ENCODE data around the gene ERAP2. TPM values are rescaled to one million over a fixed set of nuclear protein-coding genes. Genes with fewer than 3 reads are reported as not detected.

Gene ERAP2
- total RNA-seq, 6 experiments from 2014 or later: 1.5 to 13.3 (median 8.4) TPM

- Histone ChIP-seq H3K27me3 (no peaks in the 10 kb centered on the region), H3K27ac (peak overlapping the region; percentile 89 to 97 (median 92)), H3K4me1 (peaks cover 0 to 20% (median 7%) of the 10 kb centered on the region in 4 donors), H3K9me3 (peaks cover 0 to 2% (median 0%) of the 10 kb centered on the region in 4 donors), H3K36me3 (no peaks in the 10 kb centered on the region), H3K4me3 (peak overlapping the region; percentile 81 to 87 (median 86))
- WGBS (ENCODE audit: insufficient coverage, low coverage, low lambda C conversion rate, missing lambda C conversion rate): 2% methylated on average over 9 of the region's 27 CpGs
- peak; percentile 56 to 68 (median 56) for DNase-seq
- intact Hi-C loops (cut with DNase I): no loop called here
- peak in 2 of 4 donors; percentile 0 for ATAC-seq
- TF ChIP-seq CTCF (IDR thresholded peaks at IDR 0.05) (no peak), POLR2A (IDR thresholded peaks at IDR 0.05) (no peak)
Measured at GRCh38 chr5:96936431-96937320, 60.4 kb downstream of the ERAP2 start.

- TF ChIP-seq CTCF (IDR thresholded peaks at IDR 0.05) (no peak), POLR2A (IDR thresholded peaks at IDR 0.05) (no peak)
- 71% methylated on average over 3 of the region's 3 CpGs for WGBS (ENCODE audit: insufficient coverage, low coverage, low lambda C conversion rate, missing lambda C conversion rate)
- intact Hi-C loops (cut with DNase I): no loop called here
- no peak for ATAC-seq
- no peak overlapping the region for H3K4me3 ChIP-seq
- no peaks in the 10 kb centered on the region for H3K36me3 ChIP-seq
- DNase-seq: no peak
- H3K27me3 ChIP-seq: no peaks in the 10 kb centered on the region
- no peak overlapping the region for H3K27ac ChIP-seq
- no peaks in the 10 kb centered on the region for H3K9me3 ChIP-seq
- H3K4me1 ChIP-seq: peaks cover 0 to 9% (median 0%) of the 10 kb centered on the region in 4 donors
Measured at GRCh38 chr5:96940586-96940985, 64.3 kb downstream of the ERAP2 start.

DNA sequence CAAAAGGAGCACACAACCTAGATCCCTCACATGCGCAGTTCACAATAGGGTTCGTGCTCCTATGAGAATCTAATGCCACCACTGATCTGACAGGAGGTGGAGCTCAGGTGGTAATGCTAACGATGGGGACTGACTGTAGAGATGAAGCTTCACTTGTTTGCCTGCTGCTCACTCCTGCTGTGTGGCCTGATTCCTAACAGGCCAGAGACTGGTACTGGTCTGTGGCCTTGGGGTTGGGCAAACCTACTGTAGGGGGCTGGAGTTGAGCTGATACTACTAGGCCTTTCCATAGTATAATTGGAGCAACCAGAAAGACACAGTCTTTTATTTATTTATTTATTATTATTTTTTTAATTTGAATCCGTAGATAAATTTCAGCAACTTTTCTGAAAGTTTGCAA is 64.8 kb downstream of the ERAP2 start:
- DNase-seq: no peak

DNA sequence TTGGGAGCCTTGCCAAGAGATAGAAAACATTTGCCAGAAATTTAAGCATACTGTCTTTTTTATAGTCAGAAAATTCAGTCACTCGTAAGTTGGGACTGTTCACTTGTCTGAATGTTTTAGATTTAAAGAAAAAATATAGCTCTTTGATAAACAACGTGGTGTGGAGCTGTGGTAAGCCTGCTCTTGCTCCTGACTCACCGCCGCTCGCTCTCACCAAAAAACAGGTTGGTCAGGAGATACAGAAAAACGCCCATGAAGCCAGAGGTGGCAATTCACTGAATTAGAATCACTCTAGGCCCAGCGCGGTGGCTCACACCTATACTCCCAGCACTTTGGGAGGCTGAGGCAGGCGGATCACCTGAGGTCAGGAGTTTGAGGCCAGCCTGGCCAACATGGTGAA is 65.8 kb downstream of the ERAP2 start:
- DNase-seq (no peak), ATAC-seq (no peak)
- Histone ChIP-seq H3K9me3 (no peaks in the 10 kb centered on the region), H3K36me3 (no peaks in the 10 kb centered on the region), H3K27me3 (no peaks in the 10 kb centered on the region), H3K27ac (no peak overlapping the region), H3K4me3 (no peak overlapping the region), H3K4me1 (peaks cover 0 to 9% (median 0%) of the 10 kb centered on the region in 4 donors)
- WGBS (ENCODE audit: insufficient coverage, low coverage, low lambda C conversion rate, missing lambda C conversion rate): 94% methylated on average over 8 of the region's 9 CpGs
- intact Hi-C loops (cut with DNase I): no loop called here
- no peak for TF ChIP-seq POLR2A (IDR thresholded peaks at IDR 0.05)

More for the DNA sequence above, 64.8 kb downstream of the ERAP2 start:
- Histone ChIP-seq H3K9me3 (no peaks in the 10 kb centered on the region), H3K27me3 (no peaks in the 10 kb centered on the region), H3K36me3 (no peaks in the 10 kb centered on the region), H3K4me3 (no peak overlapping the region), H3K4me1 (peaks cover 0 to 9% (median 0%) of the 10 kb centered on the region in 4 donors), H3K27ac (no peak overlapping the region)
- WGBS (ENCODE audit: insufficient coverage, low coverage, low lambda C conversion rate, missing lambda C conversion rate): 94% methylated on average over 4 of the region's 4 CpGs
- ATAC-seq: no peak
- TF ChIP-seq CTCF (IDR thresholded peaks at IDR 0.05): no peak
- no peak for TF ChIP-seq POLR2A (IDR thresholded peaks at IDR 0.05)
- intact Hi-C loops (cut with DNase I): no loop called here

DNA sequence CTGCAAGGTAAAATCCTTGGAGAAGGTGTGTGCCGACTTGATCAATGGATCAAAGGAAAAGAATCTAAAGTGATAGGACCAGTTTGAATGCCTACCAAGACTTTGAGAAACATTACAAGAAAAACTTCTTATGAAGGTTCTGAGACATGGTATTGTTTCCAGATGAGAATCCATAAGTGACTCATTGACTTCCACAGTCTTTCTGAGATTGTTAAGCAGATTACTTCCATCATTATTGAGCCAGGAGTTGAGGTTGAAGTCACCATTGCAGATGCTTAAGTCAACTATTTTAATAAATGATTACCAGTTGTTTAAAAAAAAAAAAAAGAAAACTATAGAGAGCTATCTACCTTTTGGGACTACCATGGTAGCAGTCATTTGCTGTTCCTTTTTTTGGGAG is 66.6 kb downstream of the ERAP2 start:
- no peaks in the 10 kb centered on the region for H3K9me3 ChIP-seq
- DNase-seq: no peak
- H3K4me1 ChIP-seq: peaks cover 0 to 1% (median 0%) of the 10 kb centered on the region in 4 donors
- H3K27ac ChIP-seq: no peak overlapping the region
- H3K27me3 ChIP-seq: no peaks in the 10 kb centered on the region
- no peaks in the 10 kb centered on the region for H3K36me3 ChIP-seq
- TF ChIP-seq CTCF (IDR thresholded peaks at IDR 0.05) (no peak), POLR2A (IDR thresholded peaks at IDR 0.05) (no peak)
- intact Hi-C loops (cut with DNase I): no loop called here
- ATAC-seq: no peak
- no peak overlapping the region for H3K4me3 ChIP-seq
- WGBS (ENCODE audit: insufficient coverage, low coverage, low lambda C conversion rate, missing lambda C conversion rate): 92% methylated on average over 1 of the region's 1 CpG

Data from right lobe of liver (tissue), 6 donors.